HCT116 (cell line): Measurements from ENCODE around the gene NUDC.
"Not testable (repeated sequence)": the region's sequence is repeated elsewhere in the genome, so short reads cannot be mapped to it uniquely, and the experiment has no call there.

Experiments used
- CEBPB ChIP-seq: IDR thresholded peaks from 2 replicates; pipeline ENCODE4 v1.6.1; 2012; ENCODE audit warnings: low read depth
- ELF1 ChIP-seq: IDR thresholded peaks from 2 replicates; pipeline ENCODE4 v1.6.1; 2012; ENCODE audit warnings: low read depth, borderline replicate concordance
- EZH2 ChIP-seq: fragments of 200-600 bp; sonication (generic); IDR thresholded peaks from 2 replicates; pipeline ENCODE4 v1.6.1; 2017; ENCODE audit warnings: antibody characterized with exemption, mixed run types
- EZH2phosphoT487 ChIP-seq: fragments of 200-600 bp; IDR thresholded peaks from 2 replicates; pipeline ENCODE4 v1.6.1; 2018; ENCODE audit warnings: antibody characterized with exemption, borderline replicate concordance
- JUND ChIP-seq: IDR thresholded peaks from 2 replicates; pipeline ENCODE4 v1.6.1; 2012
- POLR2AphosphoS5 ChIP-seq: IDR thresholded peaks from 2 replicates; pipeline ENCODE4 v1.6.1; 2011; ENCODE audit warnings: mild to moderate bottlenecking, low read depth, low read length, moderate library complexity
- RAD21 ChIP-seq: IDR thresholded peaks from 2 replicates; pipeline ENCODE4 v1.6.1; 2012; ENCODE audit warnings: low read depth, mild to moderate bottlenecking
- SP1 ChIP-seq: IDR thresholded peaks from 2 replicates; pipeline ENCODE4 v1.6.1; 2012; ENCODE audit warnings: low read depth
- TCF7L2 ChIP-seq: IDR thresholded peaks from 2 replicates; pipeline ENCODE4 v1.7.0; 2011; ENCODE audit warnings: borderline replicate concordance, inconsistent platforms; ENCODE audit not compliant: insufficient read depth, insufficient read length; ENCODE audit errors: extremely low read depth
- YY1 ChIP-seq: IDR thresholded peaks from 2 replicates; pipeline ENCODE4 v1.6.1; 2011; ENCODE audit warnings: low read length, low read depth, moderate library complexity, mild to moderate bottlenecking; ENCODE audit not compliant: insufficient replicate concordance; ENCODE audit errors: extremely low read depth
- TF ChIP-seq, protein P1 (sequence below), 3 experiments: fragments of 200-600 bp in 1 of 3; sonication (generic) in 1 of 3; IDR thresholded peaks in 2 of 3; conservative IDR thresholded peaks in 1 of 3; 2 replicates each; pipeline ENCODE4 v1.5.1; 2012 to 2017; ENCODE audit warnings: low read depth in 2 of 3, low read length in 2 of 3, antibody characterized with exemption in 1 of 3, borderline replicate concordance in 1 of 3, control low read depth in 1 of 3, mild to moderate bottlenecking in 1 of 3, mixed read lengths in 1 of 3, mixed run types in 1 of 3, moderate library complexity in 1 of 3; ENCODE audit not compliant: insufficient read depth in 1 of 3
- TF ChIP-seq, protein P2 (sequence below): IDR thresholded peaks from 2 replicates; pipeline ENCODE4 v1.6.1; 2012; ENCODE audit warnings: low read depth
- TF ChIP-seq, protein P3 (sequence below): IDR thresholded peaks from 2 replicates; pipeline ENCODE4 v1.6.1; 2012

DNA sequence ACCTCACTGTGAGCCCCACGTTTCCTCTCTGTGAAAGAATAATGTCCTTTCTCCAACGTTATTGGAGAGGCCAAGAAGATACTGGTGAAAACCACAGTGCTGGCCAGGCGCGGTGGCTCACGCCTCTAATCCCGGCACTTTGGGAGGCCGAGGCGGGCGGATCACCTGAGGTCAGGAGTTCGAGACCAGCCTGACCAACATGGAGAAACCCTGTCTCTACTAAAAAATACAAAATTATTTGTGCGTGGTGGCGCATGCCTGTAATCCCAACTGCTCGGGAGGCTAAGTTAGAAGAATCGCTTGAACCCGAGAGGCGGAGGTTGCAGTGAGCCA lies 27.1 kb downstream of the NUDC start:
- TF ChIP-seq, protein P1, sequence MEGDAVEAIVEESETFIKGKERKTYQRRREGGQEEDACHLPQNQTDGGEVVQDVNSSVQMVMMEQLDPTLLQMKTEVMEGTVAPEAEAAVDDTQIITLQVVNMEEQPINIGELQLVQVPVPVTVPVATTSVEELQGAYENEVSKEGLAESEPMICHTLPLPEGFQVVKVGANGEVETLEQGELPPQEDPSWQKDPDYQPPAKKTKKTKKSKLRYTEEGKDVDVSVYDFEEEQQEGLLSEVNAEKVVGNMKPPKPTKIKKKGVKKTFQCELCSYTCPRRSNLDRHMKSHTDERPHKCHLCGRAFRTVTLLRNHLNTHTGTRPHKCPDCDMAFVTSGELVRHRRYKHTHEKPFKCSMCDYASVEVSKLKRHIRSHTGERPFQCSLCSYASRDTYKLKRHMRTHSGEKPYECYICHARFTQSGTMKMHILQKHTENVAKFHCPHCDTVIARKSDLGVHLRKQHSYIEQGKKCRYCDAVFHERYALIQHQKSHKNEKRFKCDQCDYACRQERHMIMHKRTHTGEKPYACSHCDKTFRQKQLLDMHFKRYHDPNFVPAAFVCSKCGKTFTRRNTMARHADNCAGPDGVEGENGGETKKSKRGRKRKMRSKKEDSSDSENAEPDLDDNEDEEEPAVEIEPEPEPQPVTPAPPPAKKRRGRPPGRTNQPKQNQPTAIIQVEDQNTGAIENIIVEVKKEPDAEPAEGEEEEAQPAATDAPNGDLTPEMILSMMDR (IDR thresholded peaks at IDR 0.05 in 2 of 3, conservative IDR thresholded peaks at IDR 0.05 in 1 of 3; ENCODE audit: borderline replicate concordance in 1 of 3, insufficient read depth in 1 of 3, low read depth in 2 of 3, low read length in 2 of 3), result not testable (repeated sequence)
- TF ChIP-seq EZH2phosphoT487, CEBPB, ELF1, EZH2, POLR2AphosphoS5, RAD21, SP1, YY1, TCF7L2, JUND: not testable (repeated sequence)
- TF ChIP-seq, protein P2, sequence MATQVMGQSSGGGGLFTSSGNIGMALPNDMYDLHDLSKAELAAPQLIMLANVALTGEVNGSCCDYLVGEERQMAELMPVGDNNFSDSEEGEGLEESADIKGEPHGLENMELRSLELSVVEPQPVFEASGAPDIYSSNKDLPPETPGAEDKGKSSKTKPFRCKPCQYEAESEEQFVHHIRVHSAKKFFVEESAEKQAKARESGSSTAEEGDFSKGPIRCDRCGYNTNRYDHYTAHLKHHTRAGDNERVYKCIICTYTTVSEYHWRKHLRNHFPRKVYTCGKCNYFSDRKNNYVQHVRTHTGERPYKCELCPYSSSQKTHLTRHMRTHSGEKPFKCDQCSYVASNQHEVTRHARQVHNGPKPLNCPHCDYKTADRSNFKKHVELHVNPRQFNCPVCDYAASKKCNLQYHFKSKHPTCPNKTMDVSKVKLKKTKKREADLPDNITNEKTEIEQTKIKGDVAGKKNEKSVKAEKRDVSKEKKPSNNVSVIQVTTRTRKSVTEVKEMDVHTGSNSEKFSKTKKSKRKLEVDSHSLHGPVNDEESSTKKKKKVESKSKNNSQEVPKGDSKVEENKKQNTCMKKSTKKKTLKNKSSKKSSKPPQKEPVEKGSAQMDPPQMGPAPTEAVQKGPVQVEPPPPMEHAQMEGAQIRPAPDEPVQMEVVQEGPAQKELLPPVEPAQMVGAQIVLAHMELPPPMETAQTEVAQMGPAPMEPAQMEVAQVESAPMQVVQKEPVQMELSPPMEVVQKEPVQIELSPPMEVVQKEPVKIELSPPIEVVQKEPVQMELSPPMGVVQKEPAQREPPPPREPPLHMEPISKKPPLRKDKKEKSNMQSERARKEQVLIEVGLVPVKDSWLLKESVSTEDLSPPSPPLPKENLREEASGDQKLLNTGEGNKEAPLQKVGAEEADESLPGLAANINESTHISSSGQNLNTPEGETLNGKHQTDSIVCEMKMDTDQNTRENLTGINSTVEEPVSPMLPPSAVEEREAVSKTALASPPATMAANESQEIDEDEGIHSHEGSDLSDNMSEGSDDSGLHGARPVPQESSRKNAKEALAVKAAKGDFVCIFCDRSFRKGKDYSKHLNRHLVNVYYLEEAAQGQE, result not testable (repeated sequence)
- TF ChIP-seq, protein P3, sequence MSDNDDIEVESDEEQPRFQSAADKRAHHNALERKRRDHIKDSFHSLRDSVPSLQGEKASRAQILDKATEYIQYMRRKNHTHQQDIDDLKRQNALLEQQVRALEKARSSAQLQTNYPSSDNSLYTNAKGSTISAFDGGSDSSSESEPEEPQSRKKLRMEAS, result not testable (repeated sequence)
